D721Med (cell line): ENCODE results near the gene NF1.

Experiments used
- DNase-seq: peaks from one replicate; pipeline ENCODE4 v3.0.0; 2011; ENCODE audit warnings: low spot score; ENCODE audit not compliant: insufficient read length
- FAIRE-seq: peaks from 2 replicates; lab custom pipeline; 2011; peaks lifted over from hg19 to GRCh38; lab: Jason Lieb, UNC
- TF ChIP-seq, protein P1 (sequence below): IDR thresholded peaks from 2 replicates; pipeline ENCODE4 v1.5.1; 2012; ENCODE audit warnings: mild to moderate bottlenecking, control low read depth; ENCODE audit not compliant: insufficient read depth; ENCODE audit errors: missing control alignments

Gene NF1

DNA sequence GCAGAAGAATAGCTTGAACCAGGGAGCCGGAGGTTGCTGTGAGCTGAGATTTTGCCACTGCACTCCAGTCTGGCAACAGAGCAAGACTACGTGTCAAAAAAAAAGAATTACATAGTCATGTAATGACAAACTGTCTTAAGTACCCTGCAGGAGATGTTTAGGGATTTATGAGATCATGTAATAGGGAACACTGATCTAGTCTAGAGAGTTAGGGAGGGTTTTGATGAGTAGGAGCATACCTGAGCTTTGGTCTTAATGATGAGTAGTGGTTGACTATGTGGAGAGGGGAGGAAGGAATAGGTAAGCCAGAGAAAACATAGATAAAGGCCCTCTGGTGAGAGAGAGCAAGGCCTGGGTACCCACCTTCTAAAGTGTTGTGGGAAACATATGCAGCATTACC is 30.1 kb upstream of the NF1 start:
- TF ChIP-seq, protein P1, sequence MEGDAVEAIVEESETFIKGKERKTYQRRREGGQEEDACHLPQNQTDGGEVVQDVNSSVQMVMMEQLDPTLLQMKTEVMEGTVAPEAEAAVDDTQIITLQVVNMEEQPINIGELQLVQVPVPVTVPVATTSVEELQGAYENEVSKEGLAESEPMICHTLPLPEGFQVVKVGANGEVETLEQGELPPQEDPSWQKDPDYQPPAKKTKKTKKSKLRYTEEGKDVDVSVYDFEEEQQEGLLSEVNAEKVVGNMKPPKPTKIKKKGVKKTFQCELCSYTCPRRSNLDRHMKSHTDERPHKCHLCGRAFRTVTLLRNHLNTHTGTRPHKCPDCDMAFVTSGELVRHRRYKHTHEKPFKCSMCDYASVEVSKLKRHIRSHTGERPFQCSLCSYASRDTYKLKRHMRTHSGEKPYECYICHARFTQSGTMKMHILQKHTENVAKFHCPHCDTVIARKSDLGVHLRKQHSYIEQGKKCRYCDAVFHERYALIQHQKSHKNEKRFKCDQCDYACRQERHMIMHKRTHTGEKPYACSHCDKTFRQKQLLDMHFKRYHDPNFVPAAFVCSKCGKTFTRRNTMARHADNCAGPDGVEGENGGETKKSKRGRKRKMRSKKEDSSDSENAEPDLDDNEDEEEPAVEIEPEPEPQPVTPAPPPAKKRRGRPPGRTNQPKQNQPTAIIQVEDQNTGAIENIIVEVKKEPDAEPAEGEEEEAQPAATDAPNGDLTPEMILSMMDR, result no peak
- FAIRE-seq (no peak), DNase-seq (no peak)

DNA sequence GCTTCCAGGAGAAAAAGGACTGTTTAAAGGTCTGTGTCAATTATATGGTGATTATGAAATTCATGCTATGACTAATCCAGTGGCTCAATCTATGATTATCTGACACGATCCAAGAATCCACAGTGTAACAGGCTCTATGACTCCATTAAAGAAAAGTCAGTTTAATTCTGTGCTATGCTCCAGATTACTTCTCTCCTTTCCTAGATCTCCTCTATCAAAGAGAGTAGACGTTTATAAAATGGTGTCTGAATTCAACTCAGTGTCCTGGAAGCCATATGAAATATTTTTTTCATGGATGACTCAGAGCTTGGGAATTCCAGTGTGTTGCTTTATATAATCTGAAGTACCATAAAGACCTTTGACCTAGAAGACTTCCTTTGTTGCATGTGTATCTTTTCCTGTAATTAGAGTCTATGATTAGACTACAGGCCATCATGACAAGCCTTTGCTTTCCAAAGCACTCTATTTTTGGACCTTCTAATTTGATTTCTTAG is 27.0 kb upstream of the NF1 start:
- TF ChIP-seq, protein P1, result no peak
- FAIRE-seq, result no peak

DNA sequence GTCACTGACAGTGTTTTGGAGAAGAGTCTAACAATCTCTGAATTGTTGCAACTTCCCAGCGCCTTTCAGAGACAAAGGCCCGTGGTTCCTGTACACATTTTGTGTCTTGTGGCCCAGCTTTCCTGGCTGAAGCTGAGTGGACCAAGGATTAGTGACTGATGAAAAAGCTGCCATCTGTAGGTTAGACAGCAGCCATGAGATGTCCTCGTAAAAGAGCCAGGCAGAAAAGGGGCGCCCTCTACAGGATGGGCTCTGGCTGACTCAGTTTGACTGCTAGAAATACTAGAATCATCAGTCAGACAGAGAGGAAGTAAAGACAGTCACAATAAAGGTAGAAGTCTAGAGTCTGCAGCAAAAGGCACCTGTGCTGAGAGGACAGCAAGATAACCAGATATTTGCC is 26.5 kb upstream of the NF1 start:
- FAIRE-seq (no peak), DNase-seq (no peak)
- TF ChIP-seq, protein P1, result peak; percentile 27

More for the DNA sequence above, 27.0 kb upstream of the NF1 start:
- DNase-seq, result no peak

DNA sequence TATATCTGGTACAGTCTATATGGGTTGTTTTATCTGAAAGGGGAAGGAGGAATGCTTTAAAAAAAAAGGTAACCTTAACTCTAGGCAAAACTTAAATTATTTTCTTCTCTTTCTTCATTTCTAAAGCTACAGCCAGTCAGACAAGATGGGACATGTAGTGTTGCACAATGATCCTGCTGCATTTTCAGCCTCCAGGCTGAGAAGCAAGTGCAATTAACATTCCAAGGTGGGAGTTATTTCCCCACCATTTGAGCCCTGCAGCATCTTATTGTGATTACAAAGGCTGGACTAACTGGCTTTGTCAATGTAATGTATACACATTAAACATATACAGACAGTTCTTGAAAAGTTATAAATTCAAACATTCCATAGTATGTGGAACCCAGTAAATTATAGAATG is 22.6 kb upstream of the NF1 start:
- FAIRE-seq, result no peak
- DNase-seq, result no peak
- TF ChIP-seq, protein P1, result no peak

DNA sequence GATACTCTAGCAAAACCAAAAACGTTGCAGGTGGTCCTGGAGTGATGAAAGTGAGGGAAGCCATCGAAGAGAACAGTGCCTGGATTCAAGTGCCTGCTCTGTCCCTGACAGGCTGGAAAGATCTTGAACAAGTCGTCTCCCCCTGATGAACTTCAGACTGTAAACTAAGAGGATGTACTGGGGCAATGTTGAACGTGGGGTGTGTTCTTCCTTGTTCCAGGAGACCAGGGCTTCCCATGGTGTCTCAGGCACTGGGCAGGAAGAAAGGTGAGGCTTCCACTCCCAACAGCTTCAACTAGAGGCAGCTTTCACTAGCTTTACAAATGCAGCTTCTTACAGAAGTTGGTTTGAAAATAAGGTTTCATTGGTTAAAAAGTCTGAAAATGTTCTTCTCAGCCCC is 21.4 kb upstream of the NF1 start:
- FAIRE-seq, result no peak
- TF ChIP-seq, protein P1, result no peak
- DNase-seq, result no peak

DNA sequence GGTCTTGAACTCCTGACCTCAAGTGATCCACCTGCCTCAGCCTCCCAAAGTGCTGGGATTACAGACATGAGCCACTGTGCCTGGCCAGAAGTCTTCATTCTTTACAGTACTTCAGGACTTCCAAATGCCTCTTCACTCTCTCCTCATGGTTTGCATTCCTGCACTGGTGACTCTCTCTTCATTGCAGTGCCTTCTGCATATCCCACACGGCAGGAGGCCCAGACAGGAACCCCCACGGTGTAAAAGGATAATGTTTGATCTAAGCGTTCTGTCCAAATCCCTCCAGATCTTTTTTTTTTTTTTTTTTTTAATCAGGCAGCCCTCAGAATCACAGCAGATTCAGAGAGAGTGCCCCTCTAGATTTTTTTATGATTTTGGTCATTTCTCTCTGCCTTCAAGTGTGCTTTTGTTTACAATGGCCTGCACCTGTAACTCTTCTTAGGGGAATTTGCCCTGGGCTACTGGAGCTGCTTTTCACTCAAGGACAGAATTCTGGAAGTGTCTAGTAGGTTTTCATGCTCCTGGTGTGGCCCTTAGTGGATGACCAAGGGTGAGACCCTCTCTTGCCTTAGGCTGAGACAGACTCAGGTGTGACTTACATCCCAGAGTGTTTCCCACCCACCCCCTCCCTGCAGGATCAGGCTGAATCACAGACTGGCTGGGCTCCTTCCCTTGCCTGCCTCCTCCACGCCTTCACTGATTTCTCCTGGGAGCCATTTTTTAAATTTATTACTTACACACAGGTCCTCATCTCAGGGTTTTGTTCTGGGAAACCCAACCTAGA is 19.8 kb upstream of the NF1 start:
- no peak for DNase-seq
- FAIRE-seq, result no peak
- TF ChIP-seq, protein P1, result no peak

DNA sequence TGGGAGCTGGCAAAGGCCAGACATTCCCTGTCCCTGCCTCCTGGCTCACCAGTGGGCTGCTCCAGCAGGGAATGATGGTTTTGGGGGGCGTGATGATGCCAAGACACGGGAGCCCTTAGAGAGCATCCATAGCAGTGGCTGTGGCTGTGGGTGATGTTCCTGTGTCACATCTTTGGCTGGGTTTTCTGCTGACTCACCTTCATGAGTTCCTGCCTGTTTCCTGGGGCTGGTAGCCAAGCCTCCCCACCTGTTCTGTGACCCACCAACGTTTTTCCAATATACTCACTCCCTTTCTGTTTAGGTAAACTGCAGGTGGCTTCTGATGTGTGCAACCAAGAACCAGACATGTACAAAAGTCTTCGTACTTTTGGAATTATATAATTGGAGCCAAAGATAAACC is 16.5 kb upstream of the NF1 start:
- TF ChIP-seq, protein P1, result no peak
- FAIRE-seq (no peak), DNase-seq (no peak)
